Measurements from ENCODE around the gene ARL4A.

The ARL4A gene

DNA sequence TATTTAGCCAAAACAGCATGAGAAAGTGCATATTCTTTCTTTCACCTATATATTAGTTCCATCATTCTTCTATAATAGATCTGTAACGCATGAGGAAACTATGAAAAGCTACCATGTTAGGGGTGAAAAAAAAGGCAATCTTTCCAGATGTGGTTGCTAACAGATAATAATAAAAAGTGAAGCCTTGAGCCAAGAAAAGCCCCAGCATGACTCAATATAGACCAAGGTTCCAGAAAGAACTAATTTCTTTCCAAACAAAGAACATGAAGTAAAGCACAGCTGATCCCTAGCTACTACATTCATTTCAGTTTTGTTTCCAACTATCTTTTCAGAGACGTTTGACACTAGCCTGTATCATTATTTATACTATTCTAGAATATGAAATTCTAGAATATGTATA lies 16.4 kb downstream of the ARL4A start:
- no peak for DNase-seq

DNA sequence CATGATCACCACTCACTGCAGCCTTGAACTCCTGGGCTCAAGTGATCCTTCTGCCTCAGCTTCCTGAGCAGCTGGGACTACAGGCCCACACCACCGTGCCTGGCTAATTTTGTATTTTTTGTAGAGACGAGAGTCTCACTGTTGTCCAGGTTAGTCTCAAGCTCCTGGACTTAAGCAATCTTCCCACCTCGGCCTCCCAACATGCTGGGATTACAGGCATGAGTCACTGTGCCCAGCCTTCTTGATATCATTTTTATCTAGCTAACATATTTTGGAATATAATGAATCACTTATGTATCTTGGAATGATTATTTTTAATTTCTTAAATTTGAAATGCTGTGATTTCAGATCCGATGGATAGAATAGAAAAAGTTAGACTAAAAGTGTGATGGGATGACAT lies 18.4 kb downstream of the ARL4A start:
- no peak for DNase-seq

DNA sequence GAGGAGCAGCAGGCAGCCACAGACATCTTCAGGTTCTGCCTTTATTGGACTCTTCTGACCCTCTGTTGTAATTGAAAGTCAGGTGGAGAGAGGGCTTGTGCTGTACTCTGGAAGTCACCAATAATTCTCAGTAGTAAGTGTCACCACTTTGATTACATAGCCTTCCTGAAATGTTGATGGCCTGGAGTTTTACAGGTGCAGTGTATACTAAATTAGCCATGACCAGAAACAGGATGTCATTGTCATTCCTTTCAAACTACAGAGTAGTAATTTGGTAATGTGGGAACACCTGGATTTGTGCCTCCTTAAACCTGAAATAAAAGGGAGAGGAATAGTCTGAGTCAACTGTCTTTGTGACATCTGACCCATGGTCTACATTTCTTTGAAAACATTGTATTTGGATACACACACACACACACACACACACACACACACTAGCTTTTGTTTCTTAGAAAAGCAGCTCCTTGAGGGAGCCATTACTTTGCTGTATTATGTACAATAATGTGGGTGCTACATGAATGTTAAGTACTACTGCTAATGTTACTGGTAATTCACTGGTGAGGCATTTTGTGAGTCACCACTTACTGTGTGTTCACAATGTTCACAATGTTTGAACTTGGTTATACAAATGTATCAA lies 19.6 kb downstream of the ARL4A start:
- DNase-seq = no peak

DNA sequence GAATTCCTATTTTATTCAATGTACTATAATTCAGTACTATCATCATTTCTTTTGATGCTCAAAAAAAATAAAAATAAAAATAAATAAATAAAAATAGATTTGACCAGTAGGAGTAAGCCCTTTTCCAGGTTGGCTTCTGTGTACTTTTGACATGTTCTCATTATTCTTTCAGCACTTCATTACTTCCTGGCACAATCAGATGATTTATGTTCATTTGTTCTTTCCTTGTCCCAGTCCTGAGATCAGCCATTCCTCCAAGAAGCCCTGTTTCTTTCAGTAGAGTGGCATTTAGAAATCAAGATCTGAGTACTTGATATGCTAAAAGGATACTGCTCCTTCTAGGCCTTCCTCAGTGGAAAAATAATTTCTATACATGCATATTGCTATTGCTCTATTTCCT lies 20.9 kb downstream of the ARL4A start:
- DNase-seq = no peak

DNA sequence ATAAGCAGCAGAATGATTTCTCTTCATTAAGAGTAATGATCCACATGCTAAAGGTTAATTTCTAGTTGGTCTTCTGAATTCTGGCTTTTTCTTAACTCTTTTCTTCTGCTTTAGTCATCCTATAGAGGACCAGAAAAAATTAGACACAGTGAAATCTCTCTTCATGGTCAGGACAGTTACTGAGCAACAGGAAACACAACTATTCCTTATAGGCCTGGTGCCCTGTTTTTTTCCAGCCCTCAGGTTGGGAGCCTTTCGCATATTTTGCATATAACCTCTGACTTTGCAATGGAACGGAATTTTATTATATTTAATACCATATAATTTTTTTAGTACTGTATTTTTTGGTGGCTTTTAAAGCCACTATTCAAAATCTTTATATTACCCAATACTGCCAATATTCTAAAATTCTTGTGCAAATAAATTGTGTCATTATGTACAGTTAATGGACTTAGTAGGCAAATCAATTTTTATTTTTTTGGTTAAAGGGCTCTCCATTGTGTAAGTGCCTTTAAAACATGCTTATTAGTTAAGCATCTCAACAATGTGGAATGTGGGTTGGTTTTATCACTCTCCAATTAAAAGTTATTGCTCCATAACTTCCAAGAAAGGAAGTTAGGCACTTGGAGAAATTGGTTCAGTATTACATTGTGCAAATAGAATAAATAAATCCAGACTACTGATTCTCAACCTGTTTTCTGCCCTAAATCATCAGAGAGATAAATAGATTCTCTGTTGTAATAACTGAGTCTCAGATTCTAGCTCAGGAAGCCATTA lies 22.5 kb downstream of the ARL4A start:
- no peak for DNase-seq

DNA sequence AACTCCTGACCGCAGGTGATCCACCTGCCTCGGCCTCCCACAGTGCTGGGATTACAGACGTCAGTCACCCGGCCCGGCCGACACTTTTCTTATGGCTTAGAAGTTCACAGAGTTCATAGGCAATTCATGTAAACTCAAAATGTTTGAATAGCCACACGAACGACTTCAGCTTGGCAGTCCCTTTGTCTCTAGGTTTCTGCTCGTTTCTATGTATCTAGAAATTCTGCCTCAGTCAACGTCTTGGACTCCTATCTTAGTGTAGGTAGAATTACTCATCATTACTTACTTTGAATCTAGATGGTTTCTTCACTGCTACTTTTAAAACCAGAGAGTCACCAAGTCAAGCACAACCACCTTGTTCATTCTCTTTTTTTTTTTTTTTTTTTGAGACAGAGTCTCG lies 23.7 kb downstream of the ARL4A start:
- no peak for DNase-seq

DNA sequence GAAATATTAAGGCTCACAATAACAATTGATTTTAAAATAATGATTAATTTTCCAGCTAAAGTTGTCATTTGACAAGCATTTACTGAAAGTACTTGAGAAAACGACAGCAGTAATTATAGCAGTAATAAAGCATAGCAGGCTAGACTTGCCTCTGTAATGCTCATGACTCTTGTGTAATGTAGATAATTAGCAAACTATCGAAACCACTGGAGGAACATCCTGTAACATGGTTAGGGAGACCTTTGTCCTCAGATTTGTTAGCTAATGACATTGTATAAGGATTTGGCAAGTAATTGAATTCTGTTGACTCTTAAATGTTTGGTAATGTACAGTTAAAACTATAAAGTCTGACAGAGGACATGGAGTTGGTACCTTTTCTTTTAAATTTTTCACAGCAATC lies 24.8 kb downstream of the ARL4A start:
- no peak for DNase-seq

DNA sequence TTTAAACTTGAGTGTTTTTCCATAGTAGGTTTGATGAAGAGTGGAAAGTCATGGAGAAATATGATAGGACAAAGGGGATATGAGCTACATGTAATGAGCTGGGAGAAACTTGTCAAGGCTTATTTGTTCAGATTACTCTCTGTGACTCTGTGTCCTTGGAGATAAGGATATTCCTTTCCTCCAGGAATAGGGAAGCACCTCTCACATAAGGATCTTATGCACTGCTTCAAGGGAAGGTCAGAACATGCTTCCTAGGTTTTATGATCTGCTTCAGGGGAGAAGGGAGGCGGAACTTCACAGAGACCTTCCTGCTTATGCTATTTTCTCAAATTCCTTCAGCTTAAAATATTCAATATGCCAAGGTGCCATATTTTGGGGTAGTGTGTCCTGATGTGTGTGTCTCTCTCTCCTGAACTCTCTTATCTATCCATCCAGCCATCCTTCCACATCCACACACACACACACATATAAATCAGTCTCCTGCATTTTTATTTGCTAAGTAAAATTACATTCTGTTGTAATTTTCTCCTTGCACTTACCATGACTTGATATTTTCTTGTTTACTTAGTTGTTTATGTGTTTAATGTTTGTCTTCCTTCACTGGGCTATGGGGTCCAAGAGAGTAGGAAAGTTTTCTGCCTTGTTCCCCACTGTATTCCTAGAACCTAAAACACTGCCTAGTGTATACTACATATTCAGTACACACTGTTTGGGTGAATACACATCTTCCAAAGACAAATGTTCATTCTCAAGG lies 26.4 kb downstream of the ARL4A start:
- no peak for DNase-seq

DNA sequence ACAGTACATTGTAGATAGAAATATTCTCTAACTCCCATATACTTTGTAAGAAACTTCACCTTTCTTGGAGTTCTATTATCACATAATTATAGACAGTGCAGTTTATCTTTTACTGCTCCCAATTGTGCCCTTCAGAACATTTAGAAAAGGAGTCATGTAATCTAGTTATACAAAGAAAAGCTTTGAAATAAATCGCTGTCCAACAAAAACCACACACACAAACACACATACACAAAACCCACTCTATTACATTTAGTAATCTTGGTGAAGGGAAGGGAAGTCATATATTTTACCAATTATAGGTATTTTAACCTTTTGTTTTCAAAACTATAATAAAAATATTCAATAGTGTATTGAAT lies 26.9 kb downstream of the ARL4A start:
- DNase-seq = no peak

DNA sequence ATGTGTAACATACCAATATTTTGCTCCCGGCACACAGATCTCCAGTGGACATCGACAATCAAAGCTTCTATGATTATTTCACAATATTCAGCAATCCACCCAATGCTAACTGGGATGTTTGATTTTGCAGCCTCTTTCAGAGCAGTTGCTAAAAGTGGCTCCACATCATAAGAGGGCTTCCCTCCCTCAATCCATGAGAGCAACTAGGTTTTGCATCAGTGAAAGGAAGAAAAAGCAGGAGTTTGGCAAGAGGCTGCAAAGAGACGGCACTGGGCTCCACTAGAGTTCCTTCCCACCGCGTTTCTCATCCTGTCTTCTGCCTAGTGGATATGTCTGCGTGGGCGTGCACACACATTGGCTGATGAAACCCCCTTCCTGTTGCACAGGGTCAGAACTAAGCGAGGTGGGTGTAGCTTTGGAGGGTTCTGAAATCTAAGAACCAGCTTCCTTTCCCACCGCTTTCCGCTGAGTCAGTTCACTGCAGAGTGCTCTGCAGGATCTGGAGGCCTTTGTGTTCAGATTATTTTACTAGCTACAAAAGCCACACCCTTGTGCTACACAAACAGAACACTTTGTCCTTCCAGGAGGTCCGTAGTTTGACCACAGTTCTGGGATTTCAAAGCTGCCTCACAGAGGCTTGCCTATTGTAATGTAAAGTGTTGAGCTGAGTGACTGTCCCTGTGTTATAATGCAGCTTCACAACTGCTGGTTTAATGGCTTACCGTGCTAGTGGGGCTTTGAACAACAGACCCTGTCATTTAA lies 28.1 kb downstream of the ARL4A start:
- no peak for DNase-seq

DNA sequence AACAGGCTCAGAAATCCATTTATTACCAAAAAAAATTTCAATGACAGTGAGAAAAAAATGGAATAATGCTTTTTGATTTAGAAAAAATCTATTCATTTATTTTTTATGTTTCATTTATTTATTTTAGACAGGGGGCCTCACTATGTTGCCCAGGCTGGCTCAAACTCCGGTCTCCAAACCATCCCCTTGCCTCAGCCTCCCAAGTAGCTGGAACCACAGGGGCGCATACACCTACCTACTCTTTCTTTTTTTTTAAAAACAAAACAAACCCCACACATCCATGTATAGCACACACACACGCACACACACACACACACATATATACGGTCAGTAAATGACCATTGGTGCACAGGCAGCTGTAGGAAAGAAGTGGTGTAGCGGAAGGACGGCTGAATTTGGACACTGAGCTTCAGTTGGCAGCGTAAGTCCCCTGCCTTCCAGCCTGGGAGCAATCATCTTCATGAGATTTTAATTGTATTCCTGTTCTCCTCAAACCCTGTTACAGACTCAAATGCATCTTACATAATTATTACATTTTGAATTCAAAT lies 28.8 kb downstream of the ARL4A start:
- DNase-seq = no peak

DNA sequence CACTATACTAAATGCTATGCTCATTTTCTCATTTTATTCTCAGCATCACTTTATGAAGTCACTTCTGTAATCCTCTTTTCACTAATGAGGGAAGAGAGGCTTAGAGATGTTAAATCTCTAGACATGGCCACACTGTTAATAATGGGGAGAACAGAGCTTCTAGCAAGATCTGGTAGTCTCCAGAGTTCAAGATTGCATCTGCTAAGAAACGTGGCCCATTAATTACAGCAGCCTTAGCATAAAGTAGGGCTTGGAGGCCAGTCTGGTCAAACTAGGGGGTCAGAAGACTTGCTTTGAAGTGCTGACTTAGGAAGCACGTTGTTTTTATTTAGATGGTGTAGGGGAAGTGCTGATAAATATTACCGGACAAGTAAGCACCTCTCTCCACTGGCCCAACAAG lies 29.3 kb downstream of the ARL4A start:
- no peak for DNase-seq

DNA sequence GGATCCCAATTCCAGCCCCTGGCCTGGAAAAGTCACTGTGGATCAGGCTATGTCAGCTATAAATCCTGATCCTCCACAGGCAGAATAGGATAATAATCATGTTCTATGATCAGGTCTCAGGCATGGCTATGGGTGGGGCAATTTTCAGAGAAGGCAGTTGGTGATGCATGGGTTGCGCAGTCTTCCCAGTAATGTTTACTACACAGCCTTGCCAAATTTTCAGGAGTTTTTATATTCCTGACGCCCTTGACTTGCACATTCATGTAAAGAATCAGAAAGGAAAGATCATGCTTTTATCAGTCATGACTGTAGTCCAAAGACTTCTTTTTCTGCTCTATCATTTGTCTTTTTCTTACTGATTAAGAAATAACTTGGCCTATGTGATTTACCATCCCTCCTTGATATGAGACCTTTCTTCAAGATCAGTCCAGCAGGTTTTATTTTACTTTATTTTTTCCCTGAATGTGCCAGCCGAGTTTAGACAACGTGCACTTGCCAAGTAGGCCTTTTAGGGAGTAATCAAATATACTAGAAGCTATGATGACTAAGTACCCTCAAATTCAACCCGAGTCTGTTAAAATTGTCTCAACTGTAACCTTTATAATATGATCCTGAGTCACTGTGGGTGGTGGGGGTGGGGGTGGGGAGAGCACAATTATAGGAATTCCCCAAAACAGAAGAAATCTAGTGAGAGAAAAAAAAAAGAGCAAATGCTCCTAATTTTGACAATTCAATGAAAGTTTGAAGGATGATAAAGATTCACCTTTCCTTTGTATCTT lies 31.9 kb downstream of the ARL4A start:
- no peak for DNase-seq

DNA sequence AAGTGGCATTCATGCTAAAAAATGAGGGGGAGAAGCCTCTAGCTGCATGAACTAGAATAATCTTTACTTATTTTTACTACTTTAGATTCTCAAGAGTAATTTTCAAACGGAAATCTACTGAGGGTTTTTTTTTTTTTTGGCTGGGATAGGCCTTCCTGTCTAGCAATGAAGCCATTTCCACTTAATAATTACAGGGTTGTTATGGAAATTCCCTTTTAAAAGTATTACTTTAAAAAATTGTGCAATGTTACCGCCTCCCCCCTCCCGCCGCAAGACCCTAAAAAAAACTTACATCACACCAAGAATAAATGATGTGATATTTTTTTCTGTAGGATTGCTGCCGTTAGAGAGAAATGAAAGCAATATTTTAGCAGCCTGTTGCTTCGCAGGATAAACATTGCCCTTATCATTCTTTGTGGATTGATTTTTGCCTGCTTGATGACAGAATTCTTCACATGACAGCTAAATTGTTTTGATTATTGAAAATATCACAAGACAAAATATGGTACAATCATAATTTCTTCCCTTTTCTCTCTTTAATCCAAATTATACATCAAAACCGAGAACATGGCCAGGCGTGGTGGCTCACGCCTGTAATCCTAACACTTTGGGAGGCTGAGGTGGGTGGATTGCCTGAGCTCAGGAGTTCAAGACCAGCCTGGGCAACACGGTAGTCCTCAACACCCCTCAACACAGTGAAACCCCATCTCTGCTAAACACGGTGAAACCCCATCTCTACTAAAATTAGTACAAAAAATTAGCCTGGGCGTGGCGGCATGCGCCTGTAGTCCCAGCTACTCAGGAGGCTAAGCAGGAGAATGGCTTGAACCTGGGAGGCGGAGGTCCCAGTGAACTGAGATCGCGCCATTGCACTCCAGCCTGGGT lies 32.8 kb downstream of the ARL4A start:
- no peak for DNase-seq

DNA sequence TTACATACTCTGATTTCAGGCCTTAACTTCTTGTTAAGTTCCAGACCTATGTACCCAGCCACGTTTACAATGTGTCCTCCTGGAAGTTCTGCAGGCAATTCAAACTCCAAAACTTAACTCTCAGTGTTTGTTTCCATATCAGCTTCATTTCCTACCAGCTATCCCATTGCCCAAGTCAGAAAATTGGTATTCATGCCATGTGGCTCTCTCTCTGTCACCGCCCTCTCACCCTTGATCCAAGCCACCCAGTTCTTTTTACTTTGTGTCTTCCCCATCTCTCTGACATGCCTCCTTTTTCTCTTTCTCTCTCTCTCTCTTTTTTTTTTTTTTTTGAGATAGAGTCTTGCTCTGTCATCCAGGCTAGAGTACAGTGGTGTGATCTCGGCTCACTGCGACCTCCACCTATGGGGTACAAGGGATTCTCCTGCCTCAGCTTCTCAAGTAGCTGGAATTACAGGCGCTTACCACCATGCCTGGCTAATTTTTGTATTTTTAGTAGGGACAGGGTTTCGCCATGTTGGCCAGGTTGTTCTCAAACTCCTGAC lies 33.9 kb downstream of the ARL4A start:
- no peak for DNase-seq

DNA sequence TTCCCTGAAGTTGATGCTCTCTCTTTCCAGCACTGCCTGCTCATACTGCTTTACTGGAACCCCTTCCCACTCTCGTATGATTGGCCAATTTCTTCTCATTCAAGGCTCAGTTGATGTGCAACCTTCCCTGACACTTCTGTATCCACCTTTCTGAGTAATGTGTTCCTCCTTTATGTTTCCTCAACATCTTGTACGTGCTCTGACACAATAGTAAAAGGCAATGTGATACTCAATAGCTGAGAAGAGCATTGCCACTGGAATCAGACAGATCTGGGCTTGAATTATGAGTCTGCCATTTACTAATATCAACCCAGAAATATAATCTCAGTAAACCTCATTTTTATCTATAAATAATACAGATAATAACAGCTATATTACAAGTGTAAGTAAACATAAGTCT lies 34.7 kb downstream of the ARL4A start:
- DNase-seq = no peak

DNA sequence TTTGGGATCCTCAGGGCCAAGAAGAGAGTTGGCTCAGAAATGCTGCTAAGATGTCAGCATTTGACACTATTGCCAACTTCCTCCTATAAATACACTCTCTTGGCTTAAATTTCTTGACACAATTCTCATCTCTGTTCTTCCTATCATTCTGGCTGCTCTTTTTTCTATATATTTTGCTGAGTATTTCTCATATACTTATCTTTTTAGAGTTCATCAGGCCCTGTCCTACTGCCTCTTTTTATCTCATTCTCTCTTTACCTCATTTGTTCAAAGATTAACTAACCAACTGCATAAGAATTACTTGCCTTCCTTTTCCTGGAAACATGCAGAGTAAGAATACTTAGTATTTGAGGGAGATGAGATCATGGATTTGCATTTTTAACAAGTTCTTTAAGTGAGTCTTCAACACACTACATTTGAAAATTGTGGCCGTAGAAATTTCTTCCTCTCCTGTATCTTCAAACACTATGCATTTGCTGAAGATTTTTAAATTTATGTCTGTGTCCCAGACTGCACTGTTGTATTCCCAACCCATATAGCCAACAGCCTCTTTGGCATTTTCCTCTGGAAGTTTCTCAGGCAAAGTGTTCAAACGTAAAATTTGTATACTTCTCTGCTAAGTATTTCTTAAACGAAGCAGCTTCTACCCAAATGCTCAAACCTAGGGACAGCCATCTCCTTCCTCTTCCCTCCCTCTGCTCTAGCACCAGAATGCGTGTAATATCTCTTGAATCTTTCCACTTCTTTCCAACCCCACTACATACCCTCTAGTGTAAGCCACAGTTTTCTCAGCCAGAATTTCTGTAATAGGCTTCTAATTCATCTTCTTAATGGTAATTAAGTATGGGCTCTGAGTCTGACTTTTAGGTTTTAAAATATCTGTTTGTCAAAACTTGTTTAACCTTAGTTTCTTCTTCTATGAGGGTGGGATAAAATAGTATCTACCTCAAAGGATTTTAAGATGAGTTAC lies 35.5 kb downstream of the ARL4A start:
- no peak for DNase-seq

DNA sequence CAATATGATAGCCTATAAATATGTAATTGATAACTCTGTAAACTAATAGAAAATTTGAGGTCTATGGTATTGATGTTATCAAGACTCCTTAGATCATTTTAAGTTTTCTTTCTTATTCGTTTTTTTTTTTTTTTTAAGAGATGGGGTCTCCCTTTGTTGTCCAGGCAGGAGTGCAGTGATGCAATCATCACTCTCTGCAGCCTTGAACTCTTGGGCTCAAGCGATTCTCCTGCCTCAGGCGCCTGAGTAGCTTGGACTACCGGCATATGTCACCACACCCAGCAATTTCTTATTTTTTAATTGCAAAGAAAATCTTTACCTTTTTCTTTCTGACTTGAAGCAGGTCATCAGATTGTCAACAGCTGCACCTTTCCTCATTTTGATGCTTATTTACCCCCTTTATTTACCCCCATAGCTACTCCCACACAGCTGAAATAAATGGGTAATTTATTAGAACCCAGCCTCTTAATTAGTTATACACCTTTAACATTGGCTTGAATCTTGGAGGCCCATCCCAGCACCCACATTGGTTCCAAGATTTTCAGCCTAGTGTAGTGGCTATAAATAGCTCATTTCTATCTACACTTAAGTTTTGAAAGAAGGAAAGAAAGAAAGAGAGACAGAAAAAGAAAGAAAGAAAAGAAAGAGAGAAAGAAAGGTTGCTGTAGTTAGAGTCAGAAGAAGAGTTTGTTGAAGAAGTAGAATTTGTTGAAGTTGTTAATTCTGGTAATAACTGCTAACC lies 38.3 kb downstream of the ARL4A start:
- no peak for DNase-seq

DNA sequence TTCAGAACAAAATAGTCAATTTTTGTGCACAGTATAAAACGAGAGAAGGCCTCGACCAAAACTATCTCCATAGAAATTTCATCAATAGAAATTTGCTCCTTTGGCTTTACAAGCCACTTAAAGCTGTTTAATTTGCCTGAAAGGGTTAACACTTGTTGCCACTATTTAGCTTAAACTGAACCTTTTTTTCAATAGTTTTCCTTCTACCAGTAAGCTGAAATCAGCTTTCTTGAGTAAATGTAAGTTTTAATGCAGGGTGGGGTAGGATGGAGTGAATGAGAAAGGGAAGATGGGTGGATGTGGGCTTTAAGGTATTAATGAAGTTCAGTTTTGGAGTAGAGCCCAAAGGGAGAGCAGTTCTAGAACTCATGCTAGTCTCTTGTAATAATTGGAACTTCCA lies 39.5 kb downstream of the ARL4A start:
- no peak for DNase-seq

All from effector CD4-positive, alpha-beta T cell (primary cell).